ENCODE measurements around the gene OSBPL7. TPM values are rescaled to one million over a fixed set of nuclear protein-coding genes. Genes with fewer than 3 reads are reported as not detected.

The OSBPL7 gene
- polyA plus RNA-seq, 3 donors, result 1.6 to 17.3 (median 1.6) TPM

DNA sequence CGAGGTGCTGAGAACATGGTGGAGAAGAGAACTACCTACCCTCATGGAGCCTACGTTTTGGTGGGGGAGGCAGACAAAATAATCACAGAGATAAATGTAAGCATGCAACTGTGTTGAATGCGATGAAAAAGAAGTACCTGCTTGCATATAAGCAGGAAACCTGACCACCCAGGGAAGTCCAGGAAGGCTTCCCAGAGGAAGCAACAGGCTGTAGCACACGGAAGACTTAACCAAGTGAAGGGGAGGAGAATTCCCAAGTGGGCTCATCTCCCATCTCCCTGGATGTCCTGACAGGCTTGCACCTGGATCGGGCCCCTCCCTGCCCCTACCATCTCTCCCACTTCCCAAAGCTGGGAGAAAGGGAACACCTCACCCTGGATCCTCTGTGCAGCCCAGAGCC lies 17.5 kb upstream of the OSBPL7 start:
- Mint-ChIP-seq H3K27ac (peak overlapping the region in 1 of 7 donors; percentile 47), H3K9me3 (no peaks in the 10 kb centered on the region), H3K4me1 (peaks cover 35% of the 10 kb centered on the region), H3K27me3 (ENCODE audit: low read depth in 3 of 3) (peaks cover 0 to 6% (median 0%) of the 10 kb centered on the region in 3 donors), H3K36me3 (peaks cover 23% of the 10 kb centered on the region in 2 donors), H3K4me3 (no peak overlapping the region)
- Histone ChIP-seq H4K20me1 (ENCODE audit: insufficient read depth, low read length) (no peaks in the 10 kb centered on the region), H3K4me2 (replicated peaks; ENCODE audit: extremely low read depth, low read length, poor library complexity, severe bottlenecking) (no peak overlapping the region), H2AFZ (ENCODE audit: insufficient read depth, low read depth, low read length, poor library complexity, severe bottlenecking) (no peak overlapping the region), H3K36me3 (replicated peaks in 1 of 2; ENCODE audit: control insufficient read depth in 1 of 2, insufficient read depth in 2 of 2, low read length in 2 of 2) (peaks cover 7 to 19% of the 10 kb centered on the region in 2 donors), H3K27me3 (ENCODE audit: control insufficient read depth in 2 of 2, insufficient read depth in 2 of 2, low read length in 2 of 2) (no peaks in the 10 kb centered on the region), H3K4me3 (replicated peaks in 1 of 3; ENCODE audit: low read depth in 2 of 3, low read length in 3 of 3) (no peak overlapping the region), H3K9ac (ENCODE audit: insufficient read depth, low read length, poor library complexity, severe bottlenecking) (no peak overlapping the region), H3K9me3 (replicated peaks in 1 of 2; ENCODE audit: control insufficient read depth in 1 of 2, insufficient read depth in 1 of 2, low read length in 2 of 2) (no peaks in the 10 kb centered on the region), H3K4me1 (ENCODE audit: control insufficient read depth in 1 of 2, insufficient read depth in 2 of 2, low read length in 2 of 2) (peaks cover 12 to 23% of the 10 kb centered on the region in 2 donors), H3K79me2 (ENCODE audit: insufficient read depth, low read length) (no peaks in the 10 kb centered on the region), H3K27ac (ENCODE audit: low read depth in 1 of 2, low read length in 2 of 2) (no peak overlapping the region)
- intact Hi-C loops (cut with micrococcal nuclease), result loop anchor here in 1 of 2 donors (5.0 kb wide), 1 partner anchor 178 kb away; no protein-coding TSS in a partner anchor
- no peak for DNase-seq
- WGBS (ENCODE audit: insufficient coverage), result 100% methylated on average over 1 of the region's 5 CpGs
- TF ChIP-seq CTCF (IDR thresholded peaks at IDR 0.05), result no peak

DNA sequence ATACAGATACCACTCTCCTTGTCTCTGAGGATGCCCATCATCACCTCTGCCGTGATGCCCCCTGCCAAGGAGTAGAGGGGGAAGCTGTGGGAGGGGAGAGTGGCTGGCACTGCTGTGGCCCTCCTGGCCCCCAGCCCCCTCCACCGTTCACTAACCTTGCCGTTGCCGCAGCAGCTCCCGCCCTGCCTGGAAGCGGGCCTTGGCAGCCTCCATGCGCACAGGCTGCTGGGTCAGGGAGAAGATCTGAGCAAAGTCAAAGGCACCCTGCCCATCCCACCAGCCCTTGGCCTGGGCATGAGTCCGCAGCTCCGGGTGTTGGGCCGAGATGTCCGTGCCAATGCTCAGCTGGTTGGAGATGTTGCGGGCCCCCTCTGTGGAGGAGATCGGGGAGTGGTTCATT lies 17.0 kb upstream of the OSBPL7 start:
- Mint-ChIP-seq H3K27ac (no peak overlapping the region), H3K4me3 (no peak overlapping the region), H3K9me3 (no peaks in the 10 kb centered on the region), H3K36me3 (peaks cover 23% of the 10 kb centered on the region in 2 donors), H3K27me3 (ENCODE audit: low read depth in 3 of 3) (peaks cover 0 to 5% (median 0%) of the 10 kb centered on the region in 3 donors), H3K4me1 (peaks cover 35% of the 10 kb centered on the region)
- Histone ChIP-seq H3K36me3 (replicated peaks in 1 of 2; ENCODE audit: control insufficient read depth in 1 of 2, insufficient read depth in 2 of 2, low read length in 2 of 2) (peaks cover 7 to 19% of the 10 kb centered on the region in 2 donors), H2AFZ (ENCODE audit: insufficient read depth, low read depth, low read length, poor library complexity, severe bottlenecking) (no peak overlapping the region), H3K4me3 (replicated peaks in 1 of 3; ENCODE audit: low read depth in 2 of 3, low read length in 3 of 3) (no peak overlapping the region), H3K27ac (ENCODE audit: low read depth in 1 of 2, low read length in 2 of 2) (no peak overlapping the region), H3K4me2 (replicated peaks; ENCODE audit: extremely low read depth, low read length, poor library complexity, severe bottlenecking) (no peak overlapping the region), H3K9me3 (replicated peaks in 1 of 2; ENCODE audit: control insufficient read depth in 1 of 2, insufficient read depth in 1 of 2, low read length in 2 of 2) (no peaks in the 10 kb centered on the region), H4K20me1 (ENCODE audit: insufficient read depth, low read length) (no peaks in the 10 kb centered on the region), H3K27me3 (ENCODE audit: control insufficient read depth in 2 of 2, insufficient read depth in 2 of 2, low read length in 2 of 2) (no peaks in the 10 kb centered on the region), H3K9ac (ENCODE audit: insufficient read depth, low read length, poor library complexity, severe bottlenecking) (no peak overlapping the region), H3K79me2 (ENCODE audit: insufficient read depth, low read length) (no peaks in the 10 kb centered on the region), H3K4me1 (ENCODE audit: control insufficient read depth in 1 of 2, insufficient read depth in 2 of 2, low read length in 2 of 2) (peaks cover 12 to 23% of the 10 kb centered on the region in 2 donors)
- no peak for DNase-seq
- intact Hi-C loops (cut with micrococcal nuclease), result loop anchor here in 1 of 2 donors (5.0 kb wide), 1 partner anchor 179 kb away; no protein-coding TSS in a partner anchor
- no peak for TF ChIP-seq CTCF (IDR thresholded peaks at IDR 0.05)
- WGBS (ENCODE audit: insufficient coverage), result 83% methylated on average over 1 of the region's 13 CpGs
